SK-N-SH (cell line): ENCODE results near the gene NCAM1. TPM values are rescaled to one million over a fixed set of nuclear protein-coding genes. Genes with fewer than 3 reads are reported as not detected.

Experiments
- CTCF ChIA-PET: fragments of 300-600, 350-600 bp; formaldehyde crosslinking; extraction: SDS; loops from one replicate; lab custom pipeline; 2021; lab: Yijun Ruan, JAX
- POLR2A ChIA-PET: fragments of 350-600 bp; sonication (Branson Sonifier 250); formaldehyde crosslinking; extraction: SDS; loops from one replicate; lab custom pipeline; 2020; ENCODE audit warnings: antibody characterized with exemption, inconsistent platforms; lab: Yijun Ruan, JAX
- DNase-seq: peaks from one replicate; pipeline ENCODE4 v3.0.0; 2012
- H2AFZ ChIP-seq: fragments of 200-600 bp; sonication (generic); 2 replicates; pipeline ENCODE4 v1.8.1; 2016; ENCODE audit warnings: antibody characterized with exemption, mild to moderate bottlenecking, low read depth
- H3F3A ChIP-seq: fragments of 200-600 bp; sonication (generic); replicated peaks from 2 replicates; pipeline ENCODE3; 2016; ENCODE audit warnings: antibody characterized with exemption, mild to moderate bottlenecking; ENCODE audit not compliant: insufficient read depth
- H3K27ac ChIP-seq, 2 experiments: fragments of 200-500 bp in 1 of 2; fragments of 200-600 bp in 1 of 2; sonication (Bioruptor generic) in 1 of 2; sonication (generic), shearing (Covaris generic) in 1 of 2; 2 replicates each; pipeline versions ENCODE4 v1.5.1 to v1.6.1; 2014 to 2016; ENCODE audit warnings: low read depth in 2 of 2, inconsistent platforms in 1 of 2, low read length in 1 of 2, mild to moderate bottlenecking in 1 of 2, mixed read lengths in 1 of 2
- H3K27me3 ChIP-seq: fragments of 200-600 bp; sonication (generic), shearing (Covaris generic); 2 replicates; pipeline ENCODE4 v1.6.1; 2016; ENCODE audit warnings: mixed run types; ENCODE audit not compliant: insufficient read depth
- H3K36me3 ChIP-seq, 2 experiments: fragments of 200-500 bp in 1 of 2; fragments of 200-600 bp in 1 of 2; sonication (Bioruptor generic) in 1 of 2; sonication (generic) in 1 of 2; replicated peaks in 1 of 2; 2 replicates each; pipeline versions ENCODE3 to v1.5.1; 2014 to 2016; ENCODE audit warnings: low read length in 1 of 2, mild to moderate bottlenecking in 1 of 2; ENCODE audit not compliant: insufficient read depth in 2 of 2, control insufficient read depth in 1 of 2
- H3K4me1 ChIP-seq, 2 experiments: fragments of 200-500 bp in 1 of 2; fragments of 200-600 bp in 1 of 2; sonication (Bioruptor generic) in 1 of 2; sonication (generic), shearing (Covaris generic) in 1 of 2; 2 replicates each; pipeline versions ENCODE4 v1.5.1 to v1.6.1; 2014 to 2016; ENCODE audit warnings: low read depth in 1 of 2, low read length in 1 of 2, mixed run types in 1 of 2; ENCODE audit not compliant: insufficient read depth in 2 of 2, control insufficient read depth in 1 of 2
- H3K4me2 ChIP-seq: fragments of 200-600 bp; sonication (generic), shearing (Covaris generic); 2 replicates; pipeline ENCODE4 v1.6.1; 2017; ENCODE audit warnings: mixed run types
- H3K4me3 ChIP-seq, 2 experiments: fragments of 200-500 bp in 1 of 2; fragments of 200-600 bp in 1 of 2; sonication (Bioruptor generic) in 1 of 2; sonication (generic), shearing (Covaris generic) in 1 of 2; 2 replicates each; pipeline versions ENCODE4 v1.5.1 to v1.8.1; 2014 to 2016; ENCODE audit warnings: low read depth in 2 of 2, inconsistent platforms in 1 of 2, low read length in 1 of 2, mild to moderate bottlenecking in 1 of 2, mixed read lengths in 1 of 2, moderate library complexity in 1 of 2
- H3K79me2 ChIP-seq: fragments of 200-600 bp; sonication (generic); 2 replicates; pipeline ENCODE4 v1.8.1; 2017; ENCODE audit warnings: mild to moderate bottlenecking; ENCODE audit not compliant: insufficient read depth
- H3K9ac ChIP-seq: fragments of 200-600 bp; sonication (generic); 2 replicates; pipeline ENCODE4 v1.6.1; 2017; ENCODE audit warnings: mixed run types
- H3K9me2 ChIP-seq: fragments of 200-600 bp; sonication (generic); 2 replicates; pipeline ENCODE4 v1.6.1; 2017; ENCODE audit warnings: mixed run types
- H3K9me3 ChIP-seq: fragments of 200-600 bp; sonication (generic); 2 replicates; pipeline ENCODE4 v1.6.1; 2017; ENCODE audit warnings: mixed run types, mild to moderate bottlenecking, moderate library complexity
- H4K20me1 ChIP-seq: fragments of 200-600 bp; sonication (generic); 2 replicates; pipeline ENCODE4 v1.6.1; 2017; ENCODE audit warnings: mild to moderate bottlenecking, mixed run types; ENCODE audit not compliant: insufficient read depth
- CHD2 ChIP-seq: fragments of 150-350 bp; IDR thresholded peaks from 2 replicates; pipeline ENCODE4 v1.6.1; 2018; ENCODE audit warnings: low read length; ENCODE audit not compliant: partially characterized antibody
- EP300 ChIP-seq, 2 experiments: IDR thresholded peaks; 2 replicates each; pipeline versions ENCODE4 v1.4.0 to v1.6.1; 2012; ENCODE audit warnings: borderline replicate concordance in 1 of 2, low read depth in 1 of 2, low read length in 1 of 2
- FOXJ3 ChIP-seq: sonication (generic); formaldehyde crosslinking; IDR thresholded peaks from 2 replicates; pipeline ENCODE4 v1.5.1; 2020; ENCODE audit warnings: mild to moderate bottlenecking, missing genetic modification reagents
- GATA2 ChIP-seq: sonication (generic); formaldehyde crosslinking; IDR thresholded peaks from 2 replicates; pipeline ENCODE4 v1.5.0; 2020; ENCODE audit warnings: mild to moderate bottlenecking, missing genetic modification reagents
- MXI1 ChIP-seq: IDR thresholded peaks from 2 replicates; pipeline ENCODE4 v1.6.1; 2012; ENCODE audit warnings: mild to moderate bottlenecking, low read depth, low read length, improper control_type of control experiment
- RAD21 ChIP-seq: IDR thresholded peaks from 2 replicates; pipeline ENCODE4 v1.6.1; 2012; ENCODE audit warnings: mild to moderate bottlenecking, low read length
- RCOR1 ChIP-seq: fragments of 150-350 bp; IDR thresholded peaks from 2 replicates; pipeline ENCODE4 v1.6.1; 2017; ENCODE audit warnings: antibody characterized with exemption, low read length
- RFX5 ChIP-seq: IDR thresholded peaks from 2 replicates; pipeline ENCODE4 v1.6.1; 2012; ENCODE audit warnings: mild to moderate bottlenecking, improper control_type of control experiment, low read length
- SIN3A ChIP-seq: IDR thresholded peaks from 2 replicates; pipeline ENCODE4 v1.6.1; 2012; ENCODE audit warnings: low read depth, mild to moderate bottlenecking, low read length, moderate library complexity, borderline replicate concordance
- WGBS: methylation state at CpG from one replicate; pipeline ENCODE4 v1.1.6; 2017; ENCODE audit warnings: low lambda C conversion rate; 5-methylcytosine and 5-hydroxymethylcytosine counted together
- polyA plus RNA-seq, 3 experiments: library from polyadenylated mRNA; depleted of rRNA; stranded (reverse); fragments of >200 nt; gene quantifications; 2 replicates each; pipeline ENCODE4 v1.2.3, GENCODE V29; 2012
- TF ChIP-seq, protein P1 (sequence below): IDR thresholded peaks from 2 replicates; pipeline ENCODE4 v1.6.1; 2012; ENCODE audit warnings: mild to moderate bottlenecking, low read depth, low read length, moderate library complexity
- TF ChIP-seq, protein P2 (sequence below): IDR thresholded peaks from 2 replicates; pipeline ENCODE4; 2012

NCAM1 gene
- polyA plus RNA-seq, 1 of the 3 experiments (the other 2 are of a cell fraction) = 19.4 TPM

DNA sequence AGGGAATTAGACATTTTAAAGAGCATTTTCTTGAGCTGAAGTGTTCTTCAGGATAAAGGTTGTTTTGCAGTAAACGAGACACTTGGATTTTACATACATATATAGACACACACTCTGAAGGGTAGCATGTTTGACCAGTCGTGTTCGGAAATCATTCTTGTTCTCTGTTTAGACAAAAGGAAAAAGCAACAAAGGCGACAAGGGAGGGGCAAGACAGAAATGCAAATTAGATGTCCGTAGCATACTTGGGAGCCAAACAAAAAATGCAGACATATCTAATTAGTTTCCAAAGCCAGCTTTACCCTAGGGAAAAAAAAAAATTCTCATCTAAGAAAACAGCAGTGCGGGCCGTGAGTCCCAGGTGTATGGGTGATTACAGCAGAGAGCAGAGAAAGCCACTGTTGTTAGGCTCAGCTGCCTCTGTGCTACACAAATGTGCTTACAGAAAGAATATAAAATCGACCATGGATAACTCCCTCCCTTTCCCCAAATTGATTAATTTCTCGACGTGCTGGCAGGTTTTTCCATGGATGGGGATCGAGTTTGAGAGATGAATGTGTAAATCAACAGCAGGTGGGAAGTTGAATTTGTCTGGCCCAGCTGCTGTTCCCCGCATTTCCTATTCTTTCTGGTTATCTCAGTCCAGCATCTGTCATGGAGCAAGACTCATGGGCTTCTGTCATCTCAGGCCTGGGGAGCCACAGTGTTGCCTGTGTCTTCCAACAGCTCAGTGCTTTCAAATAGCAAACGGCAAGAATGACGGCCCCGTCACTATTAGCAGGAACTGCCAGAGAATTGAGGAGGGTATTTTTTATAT, 176.7 kb downstream of the NCAM1 start:
- peak; percentile 56 for DNase-seq
- Histone ChIP-seq H3K9me2 (no peaks in the 10 kb centered on the region), H3K4me3 (no peak overlapping the region), H3K79me2 (no peaks in the 10 kb centered on the region), H3K4me2 (no peak overlapping the region), H3K9me3 (no peaks in the 10 kb centered on the region), H3F3A (no peaks in the 10 kb centered on the region), H3K27me3 (no peaks in the 10 kb centered on the region), H4K20me1 (no peaks in the 10 kb centered on the region), H3K9ac (no peak overlapping the region), H3K36me3 (no peaks in the 10 kb centered on the region), H3K27ac (peak overlapping the region in 1 of 2 experiments; percentile 95; a peak in 2 of 4 replicates), H2AFZ (no peak overlapping the region), H3K4me1 (peaks cover 0 to 51% of the 10 kb centered on the region in 2 experiments; a peak in 2 of 4 replicates)
- ChIA-PET POLR2A (no interaction called here), CTCF (interaction anchor here (0.7 to 3.8 kb wide), 12 partner anchors 9 to 854 kb away, joined by 3 to 29 read pairs (median 3); no protein-coding TSS in a partner anchor)
- TF ChIP-seq FOXJ3 (CRISPR knock-in tag) (peak; percentile 80; the same call in 1 of the 2 replicates), RCOR1 (peak; percentile 62), GATA2 (CRISPR knock-in tag) (peak; percentile 97), MXI1 (peak; percentile 95), CHD2 (peak; percentile 55), RFX5 (no peak), EP300 (IDR thresholded peaks at IDR 0.05; ENCODE audit: borderline replicate concordance in 1 of 2, low read depth in 1 of 2, low read length in 1 of 2) (peak in 1 of 2 experiments; percentile 87; a peak in 2 of 4 replicates), RAD21 (peak; percentile 38), SIN3A (no peak)
- TF ChIP-seq, protein P1, sequence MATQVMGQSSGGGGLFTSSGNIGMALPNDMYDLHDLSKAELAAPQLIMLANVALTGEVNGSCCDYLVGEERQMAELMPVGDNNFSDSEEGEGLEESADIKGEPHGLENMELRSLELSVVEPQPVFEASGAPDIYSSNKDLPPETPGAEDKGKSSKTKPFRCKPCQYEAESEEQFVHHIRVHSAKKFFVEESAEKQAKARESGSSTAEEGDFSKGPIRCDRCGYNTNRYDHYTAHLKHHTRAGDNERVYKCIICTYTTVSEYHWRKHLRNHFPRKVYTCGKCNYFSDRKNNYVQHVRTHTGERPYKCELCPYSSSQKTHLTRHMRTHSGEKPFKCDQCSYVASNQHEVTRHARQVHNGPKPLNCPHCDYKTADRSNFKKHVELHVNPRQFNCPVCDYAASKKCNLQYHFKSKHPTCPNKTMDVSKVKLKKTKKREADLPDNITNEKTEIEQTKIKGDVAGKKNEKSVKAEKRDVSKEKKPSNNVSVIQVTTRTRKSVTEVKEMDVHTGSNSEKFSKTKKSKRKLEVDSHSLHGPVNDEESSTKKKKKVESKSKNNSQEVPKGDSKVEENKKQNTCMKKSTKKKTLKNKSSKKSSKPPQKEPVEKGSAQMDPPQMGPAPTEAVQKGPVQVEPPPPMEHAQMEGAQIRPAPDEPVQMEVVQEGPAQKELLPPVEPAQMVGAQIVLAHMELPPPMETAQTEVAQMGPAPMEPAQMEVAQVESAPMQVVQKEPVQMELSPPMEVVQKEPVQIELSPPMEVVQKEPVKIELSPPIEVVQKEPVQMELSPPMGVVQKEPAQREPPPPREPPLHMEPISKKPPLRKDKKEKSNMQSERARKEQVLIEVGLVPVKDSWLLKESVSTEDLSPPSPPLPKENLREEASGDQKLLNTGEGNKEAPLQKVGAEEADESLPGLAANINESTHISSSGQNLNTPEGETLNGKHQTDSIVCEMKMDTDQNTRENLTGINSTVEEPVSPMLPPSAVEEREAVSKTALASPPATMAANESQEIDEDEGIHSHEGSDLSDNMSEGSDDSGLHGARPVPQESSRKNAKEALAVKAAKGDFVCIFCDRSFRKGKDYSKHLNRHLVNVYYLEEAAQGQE = no peak
- TF ChIP-seq, protein P2, sequence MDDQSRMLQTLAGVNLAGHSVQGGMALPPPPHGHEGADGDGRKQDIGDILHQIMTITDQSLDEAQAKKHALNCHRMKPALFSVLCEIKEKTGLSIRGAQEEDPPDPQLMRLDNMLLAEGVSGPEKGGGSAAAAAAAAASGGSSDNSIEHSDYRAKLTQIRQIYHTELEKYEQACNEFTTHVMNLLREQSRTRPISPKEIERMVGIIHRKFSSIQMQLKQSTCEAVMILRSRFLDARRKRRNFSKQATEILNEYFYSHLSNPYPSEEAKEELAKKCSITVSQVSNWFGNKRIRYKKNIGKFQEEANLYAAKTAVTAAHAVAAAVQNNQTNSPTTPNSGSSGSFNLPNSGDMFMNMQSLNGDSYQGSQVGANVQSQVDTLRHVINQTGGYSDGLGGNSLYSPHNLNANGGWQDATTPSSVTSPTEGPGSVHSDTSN = no peak
- 66% methylated on average over 15 of the region's 15 CpGs for WGBS
